Measurements from ENCODE around the gene CASP12. TPM values are rescaled to one million over a fixed set of nuclear protein-coding genes. Genes with fewer than 3 reads are reported as not detected.
A peak's percentile ranks its signal among the peaks of the same experiment; 100 is the strongest.

CASP12 gene
- total and polyA plus RNA-seq, 4 donors = 0.17 TPM; not detected in 3

GRCh38 chr11:104907521-104908185, 9.4 kb upstream of the CASP12 start:
- H3K9ac ChIP-seq (ENCODE audit: low read depth in 1 of 2, low read length in 2 of 2) = no peak overlapping the region
- H3K9me3 ChIP-seq (ENCODE audit: control insufficient read depth in 4 of 4, low read length in 3 of 4) = no peaks in the 10 kb centered on the region
- no peaks in the 10 kb centered on the region for H3K4me1 ChIP-seq (ENCODE audit: control insufficient read depth in 4 of 4, insufficient read depth in 4 of 4, low read length in 3 of 4)
- H3K27ac ChIP-seq (ENCODE audit: low read depth in 1 of 2, low read length in 2 of 2) = no peak overlapping the region
- WGBS = 78% methylated on average over 7 of the region's 7 CpGs
- no peak for DNase-seq (ENCODE audit: low spot score)
- TF ChIP-seq CTCF (IDR thresholded peaks at IDR 0.05; ENCODE audit: low read depth, low read length, missing input control) = no peak
- TF ChIP-seq YY1 (IDR thresholded peaks at IDR 0.05) = no peak
- TF ChIP-seq NR2F2 (IDR thresholded peaks at IDR 0.05) = no peak
- no peak for TF ChIP-seq FOXA1 (IDR thresholded peaks at IDR 0.05)
- TF ChIP-seq JUND (IDR thresholded peaks at IDR 0.05) = no peak
- no peak for TF ChIP-seq RAD21 (IDR thresholded peaks at IDR 0.05)
- no peak for TF ChIP-seq HNF4G (IDR thresholded peaks at IDR 0.05)
- no peak for TF ChIP-seq MAX (IDR thresholded peaks at IDR 0.05)
- no peak for TF ChIP-seq TAF1 (conservative IDR thresholded peaks at IDR 0.05)
- no peak overlapping the region for H3K4me3 ChIP-seq (ENCODE audit: low read depth in 1 of 3, low read length in 3 of 3)
- H3K27me3 ChIP-seq (ENCODE audit: control insufficient read depth in 4 of 4, insufficient read depth in 4 of 4, low read length in 3 of 4) = peaks cover 0 to 2% (median 0%) of the 10 kb centered on the region in 4 donors
- no peaks in the 10 kb centered on the region for H3K36me3 ChIP-seq (ENCODE audit: control insufficient read depth in 4 of 4, insufficient read depth in 3 of 4, low read depth in 1 of 4, low read length in 3 of 4)

GRCh38 chr11:104905271-104905670, 7.0 kb upstream of the CASP12 start:
- Histone ChIP-seq H3K27me3 (ENCODE audit: control insufficient read depth in 4 of 4, insufficient read depth in 4 of 4, low read length in 3 of 4) (peaks cover 0 to 2% (median 0%) of the 10 kb centered on the region in 4 donors), H3K4me3 (ENCODE audit: low read depth in 1 of 3, low read length in 3 of 3) (no peak overlapping the region), H3K9me3 (ENCODE audit: control insufficient read depth in 4 of 4, low read length in 3 of 4) (no peaks in the 10 kb centered on the region), H3K27ac (ENCODE audit: low read depth in 1 of 2, low read length in 2 of 2) (no peak overlapping the region), H3K36me3 (ENCODE audit: control insufficient read depth in 4 of 4, insufficient read depth in 3 of 4, low read depth in 1 of 4, low read length in 3 of 4) (no peaks in the 10 kb centered on the region), H3K4me1 (ENCODE audit: control insufficient read depth in 4 of 4, insufficient read depth in 4 of 4, low read length in 3 of 4) (no peaks in the 10 kb centered on the region), H3K9ac (ENCODE audit: low read depth in 1 of 2, low read length in 2 of 2) (no peak overlapping the region)
- 80% methylated on average over 4 of the region's 4 CpGs for WGBS
- TF ChIP-seq NR2F2 (IDR thresholded peaks at IDR 0.05) (no peak), RAD21 (IDR thresholded peaks at IDR 0.05) (peak; percentile 32 to 37)
- no peak for DNase-seq (ENCODE audit: low spot score)

- Histone ChIP-seq H3K9me3 (ENCODE audit: control insufficient read depth in 4 of 4, low read length in 3 of 4) (no peaks in the 10 kb centered on the region), H3K4me1 (ENCODE audit: control insufficient read depth in 4 of 4, insufficient read depth in 4 of 4, low read length in 3 of 4) (no peaks in the 10 kb centered on the region), H3K27me3 (ENCODE audit: control insufficient read depth in 4 of 4, insufficient read depth in 4 of 4, low read length in 3 of 4) (peaks cover 0 to 2% (median 0%) of the 10 kb centered on the region in 4 donors), H3K36me3 (ENCODE audit: control insufficient read depth in 4 of 4, insufficient read depth in 3 of 4, low read depth in 1 of 4, low read length in 3 of 4) (no peaks in the 10 kb centered on the region), H3K4me3 (ENCODE audit: low read depth in 1 of 3, low read length in 3 of 3) (no peak overlapping the region), H3K9ac (ENCODE audit: low read depth in 1 of 2, low read length in 2 of 2) (no peak overlapping the region), H3K27ac (ENCODE audit: low read depth in 1 of 2, low read length in 2 of 2) (no peak overlapping the region)
- TF ChIP-seq CTCF (IDR thresholded peaks at IDR 0.05; ENCODE audit: low read depth, low read length, missing input control) (no peak), FOXA1 (IDR thresholded peaks at IDR 0.05) (no peak), REST (IDR thresholded peaks at IDR 0.05) (no peak), YY1 (IDR thresholded peaks at IDR 0.05) (no peak), ZBTB33 (IDR thresholded peaks at IDR 0.05) (no peak), NR2F2 (IDR thresholded peaks at IDR 0.05) (no peak), SP1 (IDR thresholded peaks at IDR 0.05) (no peak), RAD21 (IDR thresholded peaks at IDR 0.05) (no peak), RXRA (IDR thresholded peaks at IDR 0.05) (no peak), GABPA (IDR thresholded peaks at IDR 0.05 in 1 of 2, conservative IDR thresholded peaks at IDR 0.05 in 1 of 2) (no peak), JUND (IDR thresholded peaks at IDR 0.05) (no peak), HNF4G (IDR thresholded peaks at IDR 0.05) (no peak), MAX (IDR thresholded peaks at IDR 0.05) (no peak), FOXA2 (IDR thresholded peaks at IDR 0.05) (no peak), ATF3 (IDR thresholded peaks at IDR 0.05) (no peak)
- no peak for DNase-seq (ENCODE audit: low spot score)
Observed at GRCh38 chr11:104899226-104899625, 966 bp upstream of the CASP12 start.

All from liver (tissue), 9 donors.